ENCODE data around the gene WNK4. TPM values are rescaled to one million over a fixed set of nuclear protein-coding genes. Genes with fewer than 3 reads are reported as not detected.

WNK4 gene
- total RNA-seq, 1 donor from 2014 or later: 2.7 TPM

DNA sequence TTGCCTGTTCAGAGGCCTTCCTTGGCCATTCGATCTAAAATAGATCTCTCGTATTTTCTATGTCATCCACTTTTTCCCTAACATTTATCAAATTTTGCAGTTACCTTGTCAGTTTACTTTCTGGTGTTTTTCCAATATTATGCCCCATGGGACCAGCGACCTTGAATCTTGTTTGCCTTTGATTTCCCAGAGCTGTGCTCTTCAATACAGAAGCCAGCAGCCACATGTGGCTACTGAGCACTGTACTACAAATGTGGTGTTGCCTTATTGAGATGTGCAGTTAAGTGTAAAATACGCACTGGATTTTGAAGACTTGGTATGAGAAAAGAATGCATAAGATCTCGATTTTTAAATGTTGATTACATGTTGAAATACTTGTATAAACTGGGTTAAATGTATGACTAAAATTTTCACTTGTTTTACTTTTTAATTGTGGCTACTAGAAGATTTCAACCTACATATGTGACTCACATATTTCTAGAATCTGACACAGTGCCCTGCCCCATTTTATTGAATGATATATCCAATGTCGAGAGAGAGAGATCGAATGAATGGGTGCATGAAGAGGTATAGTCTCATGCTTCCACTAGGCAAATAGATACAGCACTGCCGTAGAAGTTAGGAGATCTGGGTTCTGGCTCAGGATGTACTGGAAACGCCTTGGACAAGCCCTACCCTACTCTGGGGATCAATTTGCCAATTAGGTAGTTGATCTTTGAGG is 52.0 kb downstream of the WNK4 start:
- Mint-ChIP-seq H3K36me3 (no peaks in the 10 kb centered on the region), H3K9me3 (no peaks in the 10 kb centered on the region), H3K4me3 (peak overlapping the region; percentile 96), H3K27ac (peak overlapping the region; percentile 91), H3K27me3 (peaks cover 19% of the 10 kb centered on the region), H3K4me1 (ENCODE audit: unreplicated experiment) (peaks cover 16% of the 10 kb centered on the region)
- TF ChIP-seq CTCF (conservative IDR thresholded peaks at IDR 0.05): no peak
- no peak for DNase-seq (ENCODE audit: extremely low spot score, unreplicated experiment)

DNA sequence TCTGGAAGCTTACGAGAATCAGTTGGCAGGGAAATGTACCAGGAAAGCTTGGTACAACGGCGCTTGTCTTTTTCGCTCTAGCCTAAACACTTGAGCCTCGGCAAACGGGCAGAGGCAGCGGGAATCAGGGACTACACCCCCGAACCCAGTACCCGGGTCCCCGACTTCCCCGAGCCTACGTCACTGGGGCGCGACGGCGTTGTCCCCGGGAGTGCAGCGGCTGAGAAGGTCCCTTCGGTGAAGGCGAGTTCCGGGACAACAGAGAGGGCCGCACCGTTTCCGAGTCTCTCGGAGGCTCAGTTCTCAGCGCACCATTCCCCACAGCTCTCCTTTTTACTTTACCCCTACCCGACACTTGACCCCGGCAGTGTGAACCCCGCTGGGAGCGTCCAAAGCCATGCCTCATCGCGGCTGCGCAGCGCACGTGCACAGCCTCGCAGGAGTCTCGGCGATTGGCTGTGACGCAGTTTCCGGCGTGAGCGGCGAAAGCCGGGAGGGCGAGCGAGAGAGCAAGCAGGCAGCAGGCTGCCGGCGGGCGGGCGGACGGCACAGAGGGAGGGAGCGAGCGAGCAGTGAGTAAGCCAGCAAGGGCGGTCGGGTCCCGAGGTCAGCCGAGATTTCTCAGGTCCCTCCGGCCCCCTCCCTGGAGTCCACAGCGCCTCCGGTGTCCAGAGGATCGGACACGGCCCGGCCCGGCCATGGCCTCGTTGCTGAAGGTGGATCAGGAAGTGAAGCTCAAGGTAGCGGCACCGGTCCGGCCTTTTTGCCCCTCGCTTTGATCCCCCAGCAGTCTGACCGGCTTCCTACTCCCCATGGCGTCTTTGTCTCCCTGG is 52.7 kb downstream of the WNK4 start, which contains the start of gene PSME3:
Gene PSME3 (plus strand): TSS at position 464 of the 833 bp plus-strand sequence. CDS start 235 bp downstream, at position 699.
- Mint-ChIP-seq H3K27ac (peak within 1 kb of the TSS; percentile 91), H3K4me3 (peak within 1 kb of the TSS; percentile 96), H3K4me1 (ENCODE audit: unreplicated experiment) (peaks cover 16% of the 10 kb centered on the region), H3K27me3 (peaks cover 11% of the 10 kb centered on the region), H3K9me3 (no peaks in the 10 kb centered on the region), H3K36me3 (peaks cover 5% of the 10 kb centered on the region)
- no peak for TF ChIP-seq CTCF (conservative IDR thresholded peaks at IDR 0.05)
- peak; percentile 91 for DNase-seq (ENCODE audit: extremely low spot score, unreplicated experiment)

- H3K4me1 Mint-ChIP-seq (ENCODE audit: unreplicated experiment): peaks cover 16% of the 10 kb centered on the region
- peaks cover 8% of the 10 kb centered on the region for H3K36me3 Mint-ChIP-seq
- TF ChIP-seq CTCF (conservative IDR thresholded peaks at IDR 0.05): no peak
- H3K27me3 Mint-ChIP-seq: peaks cover 5% of the 10 kb centered on the region
- H3K9me3 Mint-ChIP-seq: no peaks in the 10 kb centered on the region
- H3K27ac Mint-ChIP-seq: peak overlapping the region; percentile 91
- DNase-seq (ENCODE audit: extremely low spot score, unreplicated experiment): no peak
- H3K4me3 Mint-ChIP-seq: peak overlapping the region; percentile 96
Measured at GRCh38 chr17:42833767-42834422, 53.5 kb downstream of the WNK4 start.

GRCh38 chr17:42835732-42836131 is 55.3 kb downstream of the WNK4 start:
- no peak for DNase-seq (ENCODE audit: extremely low spot score, unreplicated experiment)
- no peaks in the 10 kb centered on the region for H3K27me3 Mint-ChIP-seq
- no peaks in the 10 kb centered on the region for H3K9me3 Mint-ChIP-seq
- no peak for TF ChIP-seq CTCF (conservative IDR thresholded peaks at IDR 0.05)
- no peak overlapping the region for H3K27ac Mint-ChIP-seq
- H3K4me3 Mint-ChIP-seq: no peak overlapping the region
- H3K36me3 Mint-ChIP-seq: peaks cover 14% of the 10 kb centered on the region
- H3K4me1 Mint-ChIP-seq (ENCODE audit: unreplicated experiment): peaks cover 16% of the 10 kb centered on the region

GRCh38 chr17:42841975-42842685 is 61.7 kb downstream of the WNK4 start:
- no peak for DNase-seq (ENCODE audit: extremely low spot score, unreplicated experiment)
- Mint-ChIP-seq H3K4me3 (no peak overlapping the region), H3K27me3 (no peaks in the 10 kb centered on the region), H3K9me3 (no peaks in the 10 kb centered on the region), H3K27ac (no peak overlapping the region), H3K36me3 (peaks cover 24% of the 10 kb centered on the region), H3K4me1 (ENCODE audit: unreplicated experiment) (no peaks in the 10 kb centered on the region)
- no peak for TF ChIP-seq CTCF (conservative IDR thresholded peaks at IDR 0.05)
